GM18511 (cell line): Measurements from ENCODE around the gene KRTAP5-6.

ENCODE experiments used
- ATAC-seq: cut with Tn5 transposase; IDR thresholded peaks from one replicate; pipeline ENCODE4 v1.9.1; 2021; ENCODE audit warnings: mild to moderate bottlenecking, moderate library complexity; ENCODE audit not compliant: unreplicated experiment

Gene KRTAP5-6

DNA sequence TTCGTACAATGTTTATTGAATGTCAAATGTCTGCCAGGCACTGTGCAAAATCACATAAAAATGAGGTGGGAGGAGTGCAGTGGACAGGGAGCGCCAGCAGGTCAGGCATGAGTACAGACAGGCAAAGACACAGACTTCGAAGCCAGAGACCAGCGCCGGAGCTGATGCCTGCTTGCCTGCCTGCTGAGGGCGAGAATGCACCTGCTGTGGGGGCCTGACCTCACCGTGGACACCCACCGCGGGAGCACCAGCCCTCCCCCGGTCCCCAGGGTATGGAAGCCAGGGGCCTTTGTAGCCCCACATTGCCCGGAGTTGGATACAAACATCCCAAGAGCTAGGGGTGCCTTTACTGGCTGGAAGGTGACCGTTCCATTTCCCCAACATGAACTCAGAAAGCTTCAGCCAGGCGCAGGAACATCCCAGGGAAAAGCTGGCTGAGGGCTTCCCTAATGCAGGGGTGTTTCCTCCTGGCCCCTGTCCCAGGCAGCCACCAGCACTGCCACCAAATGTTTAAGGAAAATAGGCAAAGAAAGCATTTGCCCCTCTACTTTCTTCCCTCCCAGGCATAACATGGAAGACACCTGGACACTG is 35.5 kb downstream of the KRTAP5-6 start:
- ATAC-seq, result no peak

DNA sequence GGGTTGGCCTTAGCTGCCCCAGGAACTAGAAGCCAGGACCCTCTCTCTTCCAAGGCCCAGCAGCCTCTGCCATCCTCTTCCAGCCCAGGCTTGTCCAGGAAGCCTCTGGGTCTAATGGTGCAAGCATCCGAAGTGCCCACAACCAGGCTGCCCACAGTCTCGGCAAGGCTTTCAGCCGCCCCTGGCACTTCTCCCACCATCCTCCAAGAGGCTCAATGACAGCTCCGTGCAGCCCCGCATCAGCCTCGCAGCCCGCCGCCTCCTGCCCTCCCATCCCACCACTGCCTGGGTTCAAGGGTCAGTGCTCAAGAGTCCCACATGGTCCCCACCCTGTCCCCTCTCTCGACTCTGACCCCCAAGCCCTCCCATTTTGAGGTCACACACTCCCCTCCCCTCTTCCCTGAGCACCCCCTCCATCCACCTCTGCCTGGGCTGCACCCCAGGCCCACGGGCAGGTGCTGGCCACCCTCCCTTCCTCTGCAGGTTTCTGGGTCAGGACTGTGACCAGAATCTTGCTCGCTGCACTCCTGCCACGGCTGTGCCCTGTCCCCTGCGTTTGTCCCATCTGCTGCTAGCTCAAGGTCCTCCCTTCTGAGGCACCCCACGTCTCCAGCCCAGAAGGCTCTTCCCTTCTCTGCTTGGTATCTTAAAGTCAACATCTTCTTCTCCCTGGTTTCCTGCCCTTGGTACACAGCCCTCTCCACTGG is 36.2 kb downstream of the KRTAP5-6 start:
- ATAC-seq, result no peak

DNA sequence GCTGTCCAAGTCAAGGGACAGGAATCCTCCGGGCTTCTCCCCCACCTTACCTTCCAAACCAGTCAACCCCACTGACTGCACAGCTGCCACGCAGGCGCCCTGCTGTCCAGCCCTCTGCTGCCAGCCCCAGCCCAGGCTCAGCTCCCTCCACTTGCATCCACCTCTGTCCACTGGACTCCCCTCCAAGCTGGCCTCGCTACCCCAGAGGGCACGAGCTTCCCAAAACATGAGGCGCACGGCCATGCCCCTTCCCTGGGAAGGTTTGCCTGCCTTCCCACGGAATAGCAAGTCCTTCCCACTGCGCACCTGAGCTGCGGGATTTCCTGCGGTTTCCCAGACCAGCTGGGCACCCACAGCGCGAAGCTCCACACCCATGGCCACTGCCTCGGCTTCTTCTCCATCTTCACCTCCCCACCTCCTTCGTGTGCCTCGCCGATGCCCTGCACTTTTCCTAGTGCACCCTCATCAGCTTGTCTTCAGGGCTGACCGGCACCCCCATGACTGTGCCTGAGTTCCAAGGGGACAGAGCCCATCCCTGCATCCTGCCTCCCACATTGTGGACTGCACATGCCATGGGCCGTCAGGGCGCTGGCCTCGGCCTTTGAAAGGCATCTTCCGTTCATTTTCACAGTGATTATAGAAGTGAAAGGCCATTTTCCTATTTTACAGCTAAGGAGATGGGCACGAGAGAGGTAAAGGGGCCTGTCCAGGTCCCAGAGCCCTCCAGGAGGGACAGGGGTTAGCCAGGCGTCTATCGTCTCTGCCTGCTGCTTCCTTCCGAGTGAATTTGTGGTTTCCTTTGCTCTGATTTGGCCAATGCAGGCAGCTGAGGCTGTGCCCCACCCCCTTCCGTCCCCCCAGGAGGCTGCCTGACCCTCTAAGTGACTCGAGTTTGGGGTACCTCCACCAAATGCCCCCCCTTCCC is 37.0 kb downstream of the KRTAP5-6 start:
- ATAC-seq, result no peak

DNA sequence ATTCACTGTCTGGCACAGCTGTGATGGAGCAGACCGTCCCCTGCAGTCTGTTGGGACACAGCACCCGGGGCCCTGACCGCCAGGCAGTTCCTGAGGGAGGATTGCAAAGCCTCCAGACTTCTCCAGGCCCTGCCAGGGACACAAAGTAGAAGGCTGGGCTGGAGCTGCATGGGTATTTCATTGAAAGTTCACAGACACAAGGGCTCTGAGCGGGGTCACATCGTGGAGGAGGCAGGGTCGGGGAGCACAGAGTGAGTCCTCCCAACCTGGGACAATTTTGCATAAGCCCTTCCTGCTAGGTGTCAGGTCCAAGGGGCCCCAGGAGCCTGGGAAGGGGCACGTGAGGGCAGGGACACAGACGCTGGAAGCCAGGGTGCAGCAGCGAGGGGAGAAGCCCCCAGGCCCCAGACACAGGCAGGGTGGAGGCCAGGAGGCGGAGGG is 37.7 kb downstream of the KRTAP5-6 start:
- ATAC-seq, result no peak

DNA sequence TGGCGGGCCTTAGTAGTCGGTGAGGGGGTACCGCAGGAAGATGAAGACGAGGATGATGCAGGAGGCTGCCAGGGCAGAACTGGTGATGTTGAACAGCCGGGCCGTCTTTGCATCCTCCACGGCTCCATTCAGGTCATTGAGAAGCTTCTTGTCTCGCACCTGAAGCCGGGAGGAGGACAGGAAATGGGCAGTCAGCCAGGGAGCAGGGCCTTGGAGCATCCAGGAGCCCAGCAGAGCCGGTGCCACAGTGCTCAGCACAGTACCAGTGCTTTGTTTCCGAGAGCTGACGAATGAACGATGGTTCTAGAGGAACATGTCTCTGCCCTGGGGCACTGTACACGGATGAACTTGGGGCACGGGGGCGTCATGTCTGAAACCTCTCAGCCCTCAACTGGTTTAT is 38.3 kb downstream of the KRTAP5-6 start:
- no peak for ATAC-seq

DNA sequence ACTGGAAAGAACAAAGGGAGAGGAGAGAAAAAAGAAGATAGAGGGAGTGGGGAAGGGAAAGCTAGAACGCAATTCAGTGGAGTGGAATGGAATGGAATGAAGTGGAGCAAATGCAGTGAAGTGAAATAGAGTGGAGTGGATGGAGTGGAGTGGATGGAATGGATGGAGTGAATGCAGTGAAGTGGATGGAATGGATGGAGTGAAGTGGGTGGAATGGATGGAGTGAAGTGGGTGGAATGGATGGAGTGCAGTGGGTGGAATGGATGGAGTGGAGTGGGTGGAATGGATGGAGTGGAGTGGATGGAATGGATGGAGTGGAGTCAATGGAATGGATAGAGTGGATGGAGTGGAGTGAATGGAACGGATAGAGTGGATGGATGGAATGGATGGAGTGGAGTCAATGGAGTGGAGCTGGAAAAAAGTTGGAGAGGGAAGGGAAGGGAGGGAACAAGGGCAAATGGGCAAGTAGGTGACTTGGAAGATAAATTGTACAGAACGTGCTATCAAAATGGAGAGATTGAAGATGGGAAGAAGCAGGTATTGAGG is 39.5 kb downstream of the KRTAP5-6 start:
- no peak for ATAC-seq

DNA sequence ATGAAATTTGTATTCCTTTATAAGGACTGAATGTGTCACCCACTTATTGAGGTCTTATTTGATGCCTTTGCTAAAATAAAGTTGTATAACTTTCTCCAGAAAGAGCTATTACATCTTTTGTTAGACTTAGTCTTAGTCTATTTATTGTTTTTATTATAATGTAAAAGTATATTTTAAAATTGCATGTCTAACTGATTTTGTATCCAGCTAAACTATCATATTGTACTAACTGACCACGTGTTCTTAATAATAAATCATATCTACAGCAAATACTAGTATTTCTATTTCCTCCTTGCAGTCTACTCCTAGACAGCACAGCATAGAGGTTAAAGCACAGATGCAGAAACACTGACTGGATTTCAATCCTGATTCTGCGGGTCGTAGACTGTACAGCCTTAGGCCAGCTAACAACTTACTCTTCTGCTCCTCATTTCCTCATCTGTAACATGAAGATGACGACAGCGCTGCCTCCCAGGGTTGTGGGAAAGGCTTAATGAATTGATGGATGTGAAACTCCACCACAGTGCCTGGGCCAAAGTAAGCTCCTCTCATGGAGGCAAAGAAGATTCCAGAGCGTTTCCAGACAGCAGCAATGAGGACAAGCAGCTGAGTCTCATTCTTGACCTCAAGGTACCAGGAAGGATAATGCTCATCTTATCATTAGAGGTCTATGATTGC is 40.2 kb downstream of the KRTAP5-6 start:
- no peak for ATAC-seq

DNA sequence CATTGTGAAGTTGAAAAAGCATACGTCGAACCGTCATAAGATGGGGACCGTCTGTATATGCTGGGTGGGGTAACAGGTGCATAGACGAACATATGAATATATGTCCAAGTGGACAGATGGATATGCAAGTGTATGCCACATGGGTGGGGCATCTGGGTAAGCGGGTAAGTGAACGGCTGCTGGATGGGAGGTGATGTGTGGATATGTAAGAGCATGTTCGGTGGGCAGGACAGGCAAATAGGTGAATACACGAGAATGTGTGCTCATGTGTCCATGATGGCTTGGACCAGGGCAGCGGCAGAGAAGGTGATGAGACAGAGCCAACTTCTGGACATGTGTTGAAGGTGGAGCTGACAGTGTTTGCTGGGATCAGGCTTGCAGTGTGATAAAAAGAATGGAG is 41.4 kb downstream of the KRTAP5-6 start:
- ATAC-seq, result no peak

DNA sequence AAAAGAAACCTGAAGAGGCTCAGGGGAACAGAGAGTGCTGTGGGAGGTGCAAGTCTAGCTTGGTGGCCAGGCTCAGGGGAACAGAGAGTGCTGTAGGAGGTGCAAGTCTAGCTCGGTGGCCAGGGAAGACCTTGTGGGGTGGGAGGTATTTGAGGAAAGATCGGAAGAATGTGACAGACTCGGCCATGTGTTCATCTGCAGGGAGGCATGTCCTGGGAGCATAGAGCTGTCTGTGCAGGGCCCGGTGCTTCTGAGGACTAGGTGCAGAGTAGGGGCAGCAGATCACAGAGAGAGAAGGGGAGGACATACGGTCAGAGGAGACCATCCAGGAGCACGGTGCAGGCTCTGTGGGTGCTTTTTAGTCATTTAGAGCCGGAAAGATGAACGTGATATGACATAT is 42.6 kb downstream of the KRTAP5-6 start:
- no peak for ATAC-seq

DNA sequence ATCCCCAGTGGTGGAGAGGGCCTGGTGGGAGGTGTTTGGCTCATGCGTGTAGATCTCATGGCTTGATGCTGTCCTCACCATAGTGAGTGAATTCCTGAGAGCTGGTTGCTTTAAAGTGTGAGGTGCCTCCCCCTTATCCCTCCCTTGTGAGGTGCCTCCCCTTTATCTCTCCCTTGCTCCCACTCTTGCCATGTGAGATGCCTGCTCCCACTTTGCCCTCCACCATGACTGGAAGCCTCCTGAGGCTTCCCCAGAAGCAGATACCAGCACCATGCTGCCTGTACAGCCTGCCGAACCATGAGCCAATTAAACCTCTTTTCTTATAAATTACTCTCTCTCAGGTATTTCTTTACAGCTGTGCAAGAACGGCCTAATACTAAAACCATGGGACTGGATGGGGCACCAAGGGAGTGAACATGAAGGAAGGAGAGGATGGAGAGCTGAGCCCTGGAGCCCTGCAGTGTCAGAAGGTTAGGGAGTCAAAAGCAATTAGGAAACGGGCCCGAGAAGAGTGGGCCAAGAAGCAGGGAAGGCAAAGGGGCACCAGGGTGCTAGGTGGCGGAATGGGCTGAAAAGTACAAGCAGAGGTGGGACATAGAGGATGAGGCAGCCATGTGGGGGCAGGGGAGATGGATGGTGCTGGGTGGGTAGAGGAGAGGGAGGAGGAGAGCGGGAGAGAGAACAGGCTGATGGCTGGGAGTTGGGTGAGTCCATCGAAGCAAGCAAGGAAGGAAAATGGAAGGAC is 44.0 kb downstream of the KRTAP5-6 start:
- ATAC-seq, result no peak

DNA sequence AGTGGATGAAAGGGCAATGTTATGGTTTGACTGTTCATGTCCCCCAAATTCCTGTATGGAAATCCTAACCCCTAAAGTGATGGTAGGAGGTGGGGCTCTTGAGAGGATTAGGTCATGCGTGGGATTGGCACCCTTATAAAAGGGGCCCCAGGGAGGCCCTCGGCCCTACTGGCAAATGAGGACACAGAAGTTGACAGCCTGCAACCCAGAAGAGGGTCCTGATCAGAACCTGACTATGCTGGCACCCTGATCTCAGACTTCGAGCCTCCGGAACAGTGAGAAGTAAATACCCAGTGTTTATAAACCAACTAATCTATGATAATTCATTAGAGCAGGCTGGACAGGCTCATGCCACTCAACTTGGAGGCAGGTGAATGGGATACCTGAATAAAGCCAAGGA is 44.7 kb downstream of the KRTAP5-6 start:
- ATAC-seq, result no peak

DNA sequence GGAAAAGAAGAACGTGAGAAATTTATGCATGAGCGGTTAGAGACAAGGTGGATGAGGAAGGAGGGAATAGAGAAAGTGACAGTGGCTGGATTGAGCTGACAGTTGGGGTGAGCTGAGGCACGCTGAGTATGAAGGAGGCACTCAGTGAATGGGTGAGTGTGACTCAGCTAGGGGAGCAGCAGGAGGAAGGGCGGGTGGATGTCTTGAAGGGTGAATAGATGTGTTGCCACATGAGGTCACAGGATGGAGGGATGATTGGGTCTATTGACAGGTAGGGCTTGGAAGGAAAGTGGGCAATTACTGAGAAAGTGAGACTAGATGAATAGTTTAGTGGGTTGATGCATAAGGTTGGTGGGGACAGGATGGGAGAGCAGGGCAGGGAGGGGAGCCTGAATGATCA is 45.4 kb downstream of the KRTAP5-6 start:
- no peak for ATAC-seq

DNA sequence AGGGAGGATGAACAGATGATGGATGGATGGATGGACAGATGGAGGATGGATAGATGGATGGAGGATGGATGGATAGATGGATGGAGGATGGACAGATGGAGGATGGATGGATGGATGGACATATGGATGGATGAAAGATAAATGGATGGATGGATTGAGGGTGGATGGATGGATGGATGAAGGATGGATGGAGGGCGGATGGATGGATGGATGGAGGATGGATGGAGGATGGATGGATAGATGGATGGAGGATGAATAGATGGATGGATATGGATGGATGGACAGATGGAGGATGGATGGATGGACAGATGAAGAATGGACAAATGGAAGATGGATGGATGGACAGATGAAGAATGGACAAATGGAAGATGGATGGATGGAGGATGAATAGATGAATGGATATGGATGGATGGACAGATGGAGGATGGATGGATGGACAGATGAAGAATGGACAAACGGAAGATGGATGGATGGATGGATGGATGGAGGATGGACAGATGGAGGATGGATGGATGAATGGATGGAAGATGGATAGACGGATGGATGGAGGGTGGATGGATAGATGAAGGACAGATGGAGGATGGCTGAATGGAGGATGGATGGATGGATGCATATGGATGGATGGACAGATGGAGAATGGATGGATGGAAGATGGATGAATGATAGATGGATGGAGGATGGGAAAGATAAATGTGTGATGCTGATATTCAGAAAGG is 46.0 kb downstream of the KRTAP5-6 start:
- no peak for ATAC-seq

DNA sequence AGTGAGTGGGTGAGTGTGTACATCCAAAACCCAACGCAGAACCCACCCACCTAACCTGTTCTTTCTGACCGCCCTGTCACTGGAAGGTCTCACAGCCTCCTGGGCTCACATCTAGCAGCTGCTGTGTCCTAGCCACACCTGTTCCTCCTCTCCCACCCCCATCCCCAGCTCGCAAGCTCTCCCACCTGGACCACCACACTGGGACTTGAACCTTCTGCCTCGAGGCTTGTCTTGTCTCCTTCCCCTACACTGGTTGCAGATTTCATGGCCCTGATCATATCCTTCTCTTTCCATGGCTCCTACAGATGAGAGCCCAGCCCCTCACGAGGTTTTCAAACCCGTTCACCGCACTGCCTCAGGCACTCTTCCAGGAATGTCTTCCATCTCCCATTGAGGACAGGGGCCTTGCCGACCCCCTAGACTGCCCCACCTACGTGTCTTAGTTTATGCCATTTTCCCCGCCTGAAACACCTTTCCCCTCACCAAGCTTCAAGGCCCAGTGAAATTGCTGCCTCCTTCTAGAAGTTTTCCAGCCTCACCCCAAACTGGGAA is 46.7 kb downstream of the KRTAP5-6 start:
- no peak for ATAC-seq

DNA sequence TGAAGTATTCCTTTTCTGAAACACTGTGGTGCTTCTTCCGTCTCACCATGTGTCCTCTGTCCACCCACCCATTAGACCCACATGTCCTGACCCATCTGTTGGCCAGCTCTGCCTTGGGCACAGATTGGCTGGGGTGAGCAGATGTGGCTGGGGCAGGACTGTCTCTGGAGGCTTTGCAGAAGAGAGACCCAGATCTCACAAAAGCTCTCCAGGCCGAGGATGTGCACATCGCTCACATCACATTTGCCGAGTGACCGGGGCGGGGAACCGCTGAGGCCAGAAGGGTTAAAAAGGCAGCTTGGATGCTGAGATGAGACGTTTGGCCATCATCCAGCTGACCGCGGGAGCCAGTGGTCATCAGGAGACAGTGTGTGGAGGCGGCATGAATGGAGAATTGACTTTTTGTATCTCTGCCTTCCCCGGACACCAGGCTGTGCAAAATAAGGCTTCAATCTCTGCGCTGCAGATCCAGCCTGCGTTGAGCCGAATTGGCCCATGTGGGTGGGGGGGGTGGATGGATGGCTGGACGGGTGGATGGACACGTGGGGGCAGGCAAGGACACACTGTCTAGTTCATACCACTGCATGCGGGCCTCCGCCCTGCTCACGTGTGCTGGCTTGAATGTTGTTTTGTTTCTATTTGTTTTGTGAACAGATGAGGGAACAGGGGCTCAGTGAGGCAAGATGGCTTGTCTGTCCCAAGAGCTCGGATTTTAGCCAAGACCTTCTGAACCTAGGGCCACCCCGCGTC is 47.3 kb downstream of the KRTAP5-6 start:
- ATAC-seq, result no peak

DNA sequence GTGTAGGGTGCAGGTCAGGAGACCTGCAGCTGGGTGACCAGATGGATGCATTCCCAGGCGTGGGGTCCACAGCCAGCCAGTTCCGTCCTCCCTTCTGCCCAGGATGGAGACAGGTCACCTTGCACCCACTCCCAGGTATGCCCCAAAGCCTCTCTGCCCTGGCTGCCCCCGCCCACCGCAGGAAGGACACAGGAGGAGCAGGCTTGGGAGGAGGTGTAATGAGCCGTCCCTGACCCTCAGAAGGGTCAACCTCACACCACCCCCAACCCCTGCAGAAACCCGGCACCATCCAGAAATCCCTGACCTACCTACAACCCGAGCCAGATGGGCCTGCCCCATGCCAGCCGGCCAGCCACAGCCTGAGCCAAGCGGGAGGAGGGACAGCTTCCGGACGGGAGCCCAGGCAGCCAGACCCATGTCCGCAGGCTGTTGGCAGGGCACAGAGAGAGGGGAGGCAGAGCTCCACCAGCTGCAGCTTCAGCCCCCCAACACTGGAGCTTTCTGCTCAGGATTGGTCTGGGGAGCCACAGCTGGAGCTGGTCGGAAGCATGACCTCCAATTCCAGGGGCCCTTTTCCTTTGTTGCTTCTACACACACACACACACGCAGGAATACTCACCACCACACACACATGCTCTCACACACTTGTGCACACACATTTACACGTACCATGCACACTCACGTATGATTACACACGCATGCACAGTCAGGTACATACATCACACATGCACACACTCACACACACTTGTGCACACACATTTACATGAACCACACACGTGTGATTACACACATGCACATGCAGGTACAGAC is 48.1 kb downstream of the KRTAP5-6 start:
- ATAC-seq, result no peak

DNA sequence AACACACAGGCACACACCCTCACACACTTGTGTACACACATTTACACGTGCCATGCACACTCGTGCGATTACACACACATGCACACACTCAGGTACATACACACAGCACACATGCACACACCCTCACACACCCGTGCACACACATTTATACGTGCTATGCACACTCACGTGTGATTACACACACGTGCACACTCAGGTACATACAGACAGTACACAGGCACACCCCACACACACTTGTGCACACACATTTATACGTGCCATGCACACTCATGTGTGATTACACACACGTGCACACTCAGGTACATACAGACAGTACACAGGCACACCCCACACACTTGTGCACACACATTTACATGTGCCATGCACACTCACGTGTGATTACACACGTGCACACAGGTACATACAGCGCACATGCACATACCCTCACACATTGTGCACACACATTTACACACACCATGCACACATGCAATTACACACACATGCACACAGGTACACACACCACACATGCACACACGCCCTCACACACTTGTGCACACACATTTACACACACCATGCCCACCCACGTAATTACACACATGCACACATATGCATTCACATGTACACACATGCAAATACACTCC is 48.8 kb downstream of the KRTAP5-6 start:
- no peak for ATAC-seq
